CD4-positive, CD25-positive, alpha-beta regulatory T cell (primary cell): ENCODE measurements around the gene POP4. TPM values are rescaled to one million over a fixed set of nuclear protein-coding genes. Genes with fewer than 3 reads are reported as not detected.

ENCODE experiments used
- ATAC-seq, 2 donors: fragments of 150-1000 bp; cut with Tn5 transposase; one replicate each; pipeline ENCODE4 v1.10.0; 2021; ENCODE audit warnings: low read depth in 2 of 2, moderate number of reproducible peaks in 2 of 2, moderate library complexity in 1 of 2
- DNase-seq, 3 donors: peaks; one replicate each; pipeline versions ENCODE4 v3.0.0 to v3.0.0-alpha.2; 2012 to 2022; ENCODE audit warnings: mixed read lengths in 1 of 3
- H3K27ac ChIP-seq: one replicate; pipeline ENCODE4 v1.7.0; 2013; ENCODE audit warnings: mild to moderate bottlenecking, low read length; ENCODE audit not compliant: insufficient read depth, poor library complexity, severe bottlenecking
- H3K27me3 ChIP-seq: one replicate; pipeline ENCODE4 v1.7.0; 2013; ENCODE audit warnings: low read length; ENCODE audit not compliant: control insufficient read depth, insufficient read depth
- H3K36me3 ChIP-seq: one replicate; pipeline ENCODE4 v1.7.0; 2013; ENCODE audit warnings: mild to moderate bottlenecking, low read length, moderate library complexity; ENCODE audit not compliant: control insufficient read depth, insufficient read depth
- H3K4me1 ChIP-seq: 2 replicates; pipeline ENCODE4 v1.7.0; 2013; ENCODE audit warnings: mild to moderate bottlenecking, low read length; ENCODE audit not compliant: insufficient read depth, control insufficient read depth, poor library complexity, severe bottlenecking
- H3K4me3 ChIP-seq: one replicate; pipeline ENCODE4 v1.7.0; 2013; ENCODE audit warnings: low read depth, mild to moderate bottlenecking, low read length, moderate library complexity
- H3K9me3 ChIP-seq, 2 experiments: 1 replicate in 1 of 2; 2 replicates in 1 of 2; pipeline ENCODE4 v1.7.0; 2013; ENCODE audit warnings: low read length in 2 of 2, mild to moderate bottlenecking in 1 of 2, moderate library complexity in 1 of 2; ENCODE audit not compliant: control insufficient read depth in 2 of 2
- H3K27ac Mint-ChIP-seq, 3 donors: one replicate each; pipeline ENCODE4 v1.8.0; 2020 to 2022; ENCODE audit warnings: mild to moderate bottlenecking in 3 of 3, mixed read lengths in 3 of 3, moderate library complexity in 2 of 3
- H3K27me3 Mint-ChIP-seq: one replicate; pipeline ENCODE4 v1.8.0; 2022; ENCODE audit warnings: mild to moderate bottlenecking, mixed read lengths
- H3K36me3 Mint-ChIP-seq: one replicate; pipeline ENCODE4 v1.8.0; 2020; ENCODE audit warnings: mixed read lengths
- H3K4me1 Mint-ChIP-seq, 4 donors: one replicate each; pipeline ENCODE4 v1.8.0; 2020 to 2022; ENCODE audit warnings: mixed read lengths in 4 of 4, mild to moderate bottlenecking in 1 of 4
- H3K4me3 Mint-ChIP-seq, 4 donors: one replicate each; pipeline ENCODE4 v1.8.0; 2020 to 2022; ENCODE audit warnings: mild to moderate bottlenecking in 4 of 4, mixed read lengths in 4 of 4, moderate library complexity in 3 of 4
- H3K9me3 Mint-ChIP-seq, 7 donors: one replicate each; pipeline ENCODE4 v1.8.0; 2020 to 2022; ENCODE audit warnings: mixed read lengths in 7 of 7, mild to moderate bottlenecking in 3 of 7, moderate library complexity in 2 of 7
- polyA plus RNA-seq, 4 donors: library from polyadenylated mRNA; unstranded; fragments of 300-500 nt; fragmentation: Illumina TruSeq; gene quantifications; one replicate each; pipeline ENCODE4 v1.2.3, GENCODE V29; 2021
- total RNA-seq: library from RNA; stranded (reverse); gene quantifications from one replicate; pipeline ENCODE4 v1.2.3, GENCODE V29; 2022

Gene POP4
- total and polyA plus RNA-seq, 5 donors from 2014 or later = 64.3 to 202 (median 188) TPM

DNA sequence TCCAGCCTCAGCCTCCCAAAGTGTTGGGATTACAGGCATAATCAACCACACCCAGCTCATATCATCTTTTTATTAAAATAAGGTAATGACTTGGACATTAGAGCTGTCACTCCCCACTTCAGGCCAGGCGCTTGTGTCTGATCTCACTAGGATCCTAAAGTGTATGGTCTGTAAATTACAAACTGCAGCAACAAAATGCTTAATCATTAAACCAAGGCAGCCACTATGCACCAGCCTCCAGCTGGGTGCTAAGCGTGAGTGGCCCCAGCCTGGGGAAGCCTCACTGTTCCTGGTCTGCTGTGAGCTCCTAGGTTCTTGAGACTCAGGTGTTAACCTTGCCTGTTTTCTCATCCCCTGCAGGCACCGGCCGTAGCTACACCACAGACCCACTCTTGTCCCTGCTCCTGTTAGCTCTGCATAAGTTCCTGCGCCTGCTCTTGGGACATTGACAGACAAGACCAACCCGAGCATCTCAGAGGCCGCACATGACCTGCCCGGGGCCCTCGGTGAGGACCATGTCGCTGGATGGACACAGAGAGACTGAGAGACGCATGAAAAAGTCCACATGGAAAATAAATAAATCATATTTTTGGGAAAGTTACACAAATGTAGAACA is 42.5 kb upstream of the POP4 start:
- Histone ChIP-seq H3K27me3 (no peaks in the 10 kb centered on the region), H3K36me3 (no peaks in the 10 kb centered on the region), H3K9me3 (peaks cover 0 to 2% of the 10 kb centered on the region in 2 experiments), H3K4me3 (no peak overlapping the region), H3K4me1 (no peaks in the 10 kb centered on the region), H3K27ac (no peak overlapping the region)
- Mint-ChIP-seq H3K4me3 (no peak overlapping the region), H3K27me3 (peaks cover 17% of the 10 kb centered on the region), H3K27ac (no peak overlapping the region), H3K36me3 (no peaks in the 10 kb centered on the region), H3K4me1 (no peaks in the 10 kb centered on the region), H3K9me3 (peaks cover 0 to 8% (median 2%) of the 10 kb centered on the region in 7 donors)
- DNase-seq = no peak
- ATAC-seq = no peak

DNA sequence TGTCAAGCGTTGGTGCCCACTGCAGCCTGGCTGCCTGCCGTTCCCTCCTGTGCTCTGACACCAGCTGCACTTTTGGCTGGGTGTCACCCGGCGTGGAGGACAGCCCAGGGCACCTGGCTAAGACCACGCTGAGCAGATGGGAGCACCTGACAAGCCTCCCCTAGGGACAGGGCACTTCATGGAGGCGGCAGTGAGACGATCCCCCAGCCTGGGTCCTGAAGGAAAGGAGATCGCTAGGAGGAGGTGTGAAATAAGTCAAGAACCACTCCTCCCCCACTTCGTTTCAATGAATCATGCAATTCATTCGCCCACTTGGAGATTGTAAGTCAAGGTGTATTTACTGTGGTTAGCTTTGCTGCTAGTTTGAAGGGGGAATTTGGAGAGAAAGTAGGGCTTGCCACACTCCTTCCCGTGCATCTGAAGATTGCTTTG is 41.5 kb upstream of the POP4 start:
- no peaks in the 10 kb centered on the region for H3K36me3 Mint-ChIP-seq
- peaks cover 20% of the 10 kb centered on the region for H3K27me3 Mint-ChIP-seq
- DNase-seq (no peak), ATAC-seq (no peak)
- H3K4me1 Mint-ChIP-seq = no peaks in the 10 kb centered on the region
- Histone ChIP-seq H3K4me1 (no peaks in the 10 kb centered on the region), H3K27ac (no peak overlapping the region), H3K36me3 (no peaks in the 10 kb centered on the region), H3K4me3 (no peak overlapping the region), H3K9me3 (no peaks in the 10 kb centered on the region), H3K27me3 (no peaks in the 10 kb centered on the region)
- H3K9me3 Mint-ChIP-seq = peaks cover 0 to 3% (median 0%) of the 10 kb centered on the region in 7 donors
- no peak overlapping the region for H3K4me3 Mint-ChIP-seq
- no peak overlapping the region for H3K27ac Mint-ChIP-seq

DNA sequence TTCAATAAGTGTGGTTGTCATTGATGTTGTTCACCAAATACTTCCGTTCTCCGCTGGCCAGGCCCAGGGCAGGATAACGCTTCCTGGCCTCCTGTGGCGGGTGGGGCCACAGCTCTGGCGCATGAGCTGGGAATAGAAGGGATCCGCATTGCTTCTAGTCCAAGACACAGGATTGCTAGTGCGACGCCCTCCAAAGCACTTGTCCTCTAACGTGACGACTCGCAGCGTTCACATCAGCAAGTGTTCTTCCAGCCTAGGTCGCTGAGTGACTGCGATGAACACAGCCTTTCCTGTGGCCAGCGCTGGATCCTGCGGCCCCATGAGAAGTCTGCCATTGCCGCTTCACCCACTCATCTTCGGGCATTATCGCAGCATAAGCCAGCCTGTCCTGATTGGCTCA is 40.9 kb upstream of the POP4 start:
- Histone ChIP-seq H3K36me3 (no peaks in the 10 kb centered on the region), H3K4me3 (no peak overlapping the region), H3K9me3 (no peaks in the 10 kb centered on the region), H3K27me3 (no peaks in the 10 kb centered on the region), H3K27ac (no peak overlapping the region), H3K4me1 (no peaks in the 10 kb centered on the region)
- Mint-ChIP-seq H3K9me3 (no peaks in the 10 kb centered on the region), H3K36me3 (no peaks in the 10 kb centered on the region), H3K4me3 (no peak overlapping the region), H3K27me3 (peaks cover 26% of the 10 kb centered on the region), H3K4me1 (no peaks in the 10 kb centered on the region), H3K27ac (no peak overlapping the region)
- no peak for DNase-seq
- no peak for ATAC-seq

DNA sequence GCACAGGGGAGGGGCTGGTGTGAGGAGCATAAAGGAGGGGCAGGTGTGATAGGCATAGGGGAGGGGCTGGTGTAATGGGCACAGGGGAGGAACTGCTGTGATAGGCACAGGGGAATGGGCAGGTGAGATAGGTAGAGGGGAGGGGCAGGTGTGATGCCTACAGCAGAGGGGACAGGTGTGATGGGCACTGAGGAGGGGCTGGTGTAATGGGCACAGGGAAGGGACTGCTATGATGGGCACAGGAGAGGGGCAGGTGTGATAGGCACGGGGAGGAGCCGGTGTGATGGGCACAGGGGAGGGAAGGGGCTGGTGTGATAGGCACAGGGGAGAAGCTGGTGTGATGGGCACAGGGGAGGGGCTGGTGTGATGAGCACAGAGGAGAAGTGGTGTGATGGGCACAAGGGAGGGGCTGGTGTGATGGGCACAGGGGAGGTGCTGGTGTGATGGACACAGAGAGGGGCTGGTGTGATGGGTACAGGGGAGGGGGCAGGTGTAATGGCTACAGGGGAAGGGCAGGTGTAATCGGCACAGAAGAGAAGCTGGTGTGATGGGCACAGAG is 39.5 kb upstream of the POP4 start:
- H3K4me1 Mint-ChIP-seq = no peaks in the 10 kb centered on the region
- H3K27ac Mint-ChIP-seq = no peak overlapping the region
- no peaks in the 10 kb centered on the region for H3K36me3 Mint-ChIP-seq
- Histone ChIP-seq H3K27ac (no peak overlapping the region), H3K4me1 (no peaks in the 10 kb centered on the region), H3K4me3 (no peak overlapping the region), H3K9me3 (no peaks in the 10 kb centered on the region), H3K36me3 (no peaks in the 10 kb centered on the region), H3K27me3 (no peaks in the 10 kb centered on the region)
- no peak overlapping the region for H3K4me3 Mint-ChIP-seq
- no peak for ATAC-seq
- DNase-seq = no peak
- no peaks in the 10 kb centered on the region for H3K9me3 Mint-ChIP-seq
- H3K27me3 Mint-ChIP-seq = peaks cover 28% of the 10 kb centered on the region

DNA sequence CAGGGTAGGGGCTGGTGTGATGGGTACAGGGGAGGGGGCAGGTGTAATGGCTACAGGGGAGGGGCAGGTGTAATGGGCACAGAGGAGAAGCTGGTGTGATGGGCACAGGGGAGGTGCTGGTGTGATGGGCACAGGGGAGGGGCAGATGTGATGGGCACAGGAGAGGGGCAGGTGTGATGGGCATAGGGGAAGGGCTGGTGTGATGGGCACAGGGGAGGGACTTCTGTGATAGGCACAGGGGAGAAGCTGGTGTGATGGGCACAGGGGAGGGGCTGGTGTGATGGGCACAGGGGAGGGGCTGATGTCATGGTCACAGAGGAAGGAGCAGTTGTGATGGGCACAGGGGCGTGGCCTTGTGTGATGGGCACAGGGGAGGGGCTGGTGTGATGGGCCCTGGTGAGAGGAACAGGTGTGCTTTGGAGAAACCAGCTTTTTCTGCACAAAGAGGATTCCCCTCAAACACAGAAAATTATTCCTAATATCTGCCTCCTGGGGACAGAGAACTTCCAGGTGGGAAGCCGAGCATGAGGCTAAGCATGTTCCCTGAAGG is 38.6 kb upstream of the POP4 start:
- no peak overlapping the region for H3K27ac ChIP-seq
- H3K36me3 Mint-ChIP-seq = no peaks in the 10 kb centered on the region
- no peaks in the 10 kb centered on the region for H3K27me3 ChIP-seq

DNA sequence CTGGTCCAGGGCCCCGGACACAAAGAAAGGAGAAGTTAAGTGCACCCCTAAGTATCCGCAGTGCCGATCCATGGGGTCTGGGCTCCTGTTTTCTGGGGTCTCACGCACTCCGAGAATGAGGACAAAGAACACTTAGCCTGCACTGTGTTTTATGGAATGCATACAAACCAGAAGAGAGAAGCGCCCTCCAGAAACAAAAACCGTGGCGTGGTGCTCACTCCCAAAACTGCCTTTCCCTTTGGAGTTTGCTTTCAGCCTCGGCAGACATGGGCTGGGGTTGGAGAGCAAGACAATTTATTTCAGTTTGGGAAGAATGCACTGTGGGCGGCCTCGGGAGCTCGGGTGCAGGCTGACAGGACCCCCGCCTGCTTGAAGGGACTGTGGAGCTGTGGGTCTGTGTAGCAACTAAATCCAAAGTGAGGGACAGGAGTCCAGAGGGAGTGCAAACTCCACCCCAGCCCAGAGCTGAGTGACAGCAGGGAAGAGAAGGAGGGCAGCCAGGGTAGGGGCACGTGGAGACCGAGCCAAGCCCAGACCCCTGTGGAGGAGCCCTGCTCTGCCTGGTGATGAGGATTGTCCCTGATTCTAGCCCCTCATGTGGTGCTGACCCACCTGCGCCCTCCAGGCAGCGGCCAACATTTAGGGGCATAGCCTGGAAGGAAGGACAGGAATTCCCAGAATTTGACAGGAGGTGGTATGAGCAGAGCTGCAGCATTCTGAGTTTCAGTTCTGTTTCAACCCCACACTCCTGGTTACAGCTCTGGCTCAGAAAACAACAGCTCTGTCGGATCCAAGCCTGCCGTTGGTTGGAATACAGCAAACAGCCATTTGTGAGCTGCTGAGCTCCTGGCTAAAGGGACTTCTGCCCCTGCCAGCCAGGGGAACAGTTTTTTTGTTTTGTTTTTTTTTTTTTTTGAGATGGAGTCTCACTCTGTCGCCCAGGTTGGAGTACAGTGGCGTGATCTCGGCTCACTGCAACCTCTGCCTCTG is 37.8 kb upstream of the POP4 start:
- H3K27me3 Mint-ChIP-seq = peaks cover 33% of the 10 kb centered on the region

More for the DNA sequence above, 38.6 kb upstream of the POP4 start:
- peaks cover 33% of the 10 kb centered on the region for H3K27me3 Mint-ChIP-seq
- H3K9me3 Mint-ChIP-seq = no peaks in the 10 kb centered on the region
- Histone ChIP-seq H3K4me1 (no peaks in the 10 kb centered on the region), H3K9me3 (no peaks in the 10 kb centered on the region), H3K36me3 (no peaks in the 10 kb centered on the region), H3K4me3 (no peak overlapping the region)
- DNase-seq (no peak), ATAC-seq (no peak)
- no peak overlapping the region for H3K4me3 Mint-ChIP-seq
- H3K27ac Mint-ChIP-seq = no peak overlapping the region
- no peaks in the 10 kb centered on the region for H3K4me1 Mint-ChIP-seq

GRCh38 chr19:29569038-29569911 is 36.8 kb upstream of the POP4 start:
- no peaks in the 10 kb centered on the region for H3K36me3 ChIP-seq
- no peaks in the 10 kb centered on the region for H3K9me3 Mint-ChIP-seq
- H3K27me3 Mint-ChIP-seq = peaks cover 35% of the 10 kb centered on the region
- H3K9me3 ChIP-seq = no peaks in the 10 kb centered on the region
- no peaks in the 10 kb centered on the region for H3K4me1 Mint-ChIP-seq
- no peaks in the 10 kb centered on the region for H3K4me1 ChIP-seq
- H3K36me3 Mint-ChIP-seq = no peaks in the 10 kb centered on the region
- ATAC-seq (no peak), DNase-seq (no peak)
- no peak overlapping the region for H3K4me3 Mint-ChIP-seq
- no peak overlapping the region for H3K27ac Mint-ChIP-seq
- H3K4me3 ChIP-seq = no peak overlapping the region
- no peak overlapping the region for H3K27ac ChIP-seq
- H3K27me3 ChIP-seq = no peaks in the 10 kb centered on the region

More for the DNA sequence above, 37.8 kb upstream of the POP4 start:
- Mint-ChIP-seq H3K36me3 (no peaks in the 10 kb centered on the region), H3K9me3 (no peaks in the 10 kb centered on the region), H3K27ac (no peak overlapping the region), H3K4me1 (no peaks in the 10 kb centered on the region), H3K4me3 (no peak overlapping the region)
- Histone ChIP-seq H3K27ac (no peak overlapping the region), H3K4me3 (no peak overlapping the region), H3K36me3 (no peaks in the 10 kb centered on the region), H3K27me3 (no peaks in the 10 kb centered on the region), H3K9me3 (no peaks in the 10 kb centered on the region), H3K4me1 (no peaks in the 10 kb centered on the region)
- ATAC-seq (no peak), DNase-seq (no peak)
